Measurements from ENCODE around the gene UGGT2.

DNA sequence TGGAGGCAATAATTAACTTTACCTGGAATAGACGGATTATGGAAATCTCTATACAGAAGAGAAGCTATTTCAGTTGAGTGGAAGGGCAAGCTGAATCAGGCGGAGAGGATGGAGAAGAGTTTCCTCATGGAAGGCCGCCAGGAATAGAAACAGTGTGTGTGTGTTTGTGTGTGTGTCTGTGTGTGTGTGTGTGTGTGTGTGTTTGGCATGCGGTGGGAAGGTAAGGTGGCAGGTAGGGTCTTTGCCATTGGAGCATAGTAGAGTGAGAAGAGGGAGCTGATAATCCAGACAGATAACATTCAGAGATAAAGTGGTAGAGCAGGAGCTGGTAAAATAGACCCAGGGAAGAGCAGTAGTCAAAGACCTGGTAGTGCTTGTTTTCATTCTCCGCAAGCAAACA is 27.5 kb upstream of the UGGT2 start:
- no peak for TF ChIP-seq POLR2A (IDR thresholded peaks at IDR 0.05)
- TF ChIP-seq, protein P1, sequence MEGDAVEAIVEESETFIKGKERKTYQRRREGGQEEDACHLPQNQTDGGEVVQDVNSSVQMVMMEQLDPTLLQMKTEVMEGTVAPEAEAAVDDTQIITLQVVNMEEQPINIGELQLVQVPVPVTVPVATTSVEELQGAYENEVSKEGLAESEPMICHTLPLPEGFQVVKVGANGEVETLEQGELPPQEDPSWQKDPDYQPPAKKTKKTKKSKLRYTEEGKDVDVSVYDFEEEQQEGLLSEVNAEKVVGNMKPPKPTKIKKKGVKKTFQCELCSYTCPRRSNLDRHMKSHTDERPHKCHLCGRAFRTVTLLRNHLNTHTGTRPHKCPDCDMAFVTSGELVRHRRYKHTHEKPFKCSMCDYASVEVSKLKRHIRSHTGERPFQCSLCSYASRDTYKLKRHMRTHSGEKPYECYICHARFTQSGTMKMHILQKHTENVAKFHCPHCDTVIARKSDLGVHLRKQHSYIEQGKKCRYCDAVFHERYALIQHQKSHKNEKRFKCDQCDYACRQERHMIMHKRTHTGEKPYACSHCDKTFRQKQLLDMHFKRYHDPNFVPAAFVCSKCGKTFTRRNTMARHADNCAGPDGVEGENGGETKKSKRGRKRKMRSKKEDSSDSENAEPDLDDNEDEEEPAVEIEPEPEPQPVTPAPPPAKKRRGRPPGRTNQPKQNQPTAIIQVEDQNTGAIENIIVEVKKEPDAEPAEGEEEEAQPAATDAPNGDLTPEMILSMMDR (IDR thresholded peaks at IDR 0.05): no peak

Data from Peyer's patch (tissue), 4 donors.